DMS53 treated with DMSO at 0.1 percent for 48 hours (cell line): Measurements from ENCODE around the gene RABGAP1L.
"Not testable (repeated sequence)": the region's sequence is repeated elsewhere in the genome, so short reads cannot be mapped to it uniquely, and the experiment has no call there.

Experiments used
- DNase-seq: peaks from one replicate; lab custom pipeline; 2025; ENCODE audit not compliant: unreplicated experiment; lab: John Stamatoyannopoulos, UW

RABGAP1L gene

DNA sequence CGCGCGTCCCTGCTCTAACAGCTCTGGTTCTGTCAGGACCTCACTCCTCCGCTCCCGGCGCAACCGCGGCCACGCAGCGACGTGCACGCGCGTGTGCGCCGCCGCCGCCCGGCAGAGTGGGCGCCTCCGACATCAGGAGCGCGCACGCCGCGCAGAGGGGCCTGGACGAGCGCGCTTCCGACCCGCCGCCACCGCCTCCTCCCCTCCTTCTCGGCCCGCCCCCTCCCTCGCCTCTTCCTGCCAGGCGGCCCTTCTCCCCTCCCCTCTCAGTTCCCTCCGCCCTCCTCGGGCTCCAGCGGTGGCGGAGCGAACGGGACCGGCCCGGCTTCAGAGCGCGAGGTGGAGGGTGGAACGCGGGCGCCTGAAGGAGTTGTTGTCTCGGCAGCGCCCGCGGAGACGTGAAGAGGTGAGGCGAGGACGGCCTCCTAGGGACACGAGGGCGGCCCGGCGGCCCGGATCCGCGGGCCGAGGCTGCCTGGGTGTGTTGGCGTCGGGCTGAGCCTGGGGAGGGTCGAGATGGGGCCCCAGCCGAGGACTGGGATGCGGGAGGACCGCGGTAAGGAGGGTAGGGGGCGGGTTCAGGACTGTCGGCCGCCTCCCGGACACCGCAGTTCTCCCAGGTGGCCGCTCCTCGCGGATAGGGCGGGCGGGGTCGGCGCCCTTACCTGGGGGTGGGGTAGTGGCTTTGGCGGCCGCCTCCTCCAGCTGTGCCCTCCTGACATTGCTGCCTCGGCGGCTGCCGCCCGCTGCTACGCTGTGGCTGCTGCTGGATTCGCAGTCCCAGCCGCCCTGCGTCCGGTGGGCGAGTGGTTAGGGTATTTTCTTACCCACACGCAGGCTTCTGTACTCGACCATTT is at the start of gene RABGAP1L:
RABGAP1L (plus strand) TSS at position 269 of the 857 bp plus-strand sequence.
- DNase-seq: peak; percentile 87

DNA sequence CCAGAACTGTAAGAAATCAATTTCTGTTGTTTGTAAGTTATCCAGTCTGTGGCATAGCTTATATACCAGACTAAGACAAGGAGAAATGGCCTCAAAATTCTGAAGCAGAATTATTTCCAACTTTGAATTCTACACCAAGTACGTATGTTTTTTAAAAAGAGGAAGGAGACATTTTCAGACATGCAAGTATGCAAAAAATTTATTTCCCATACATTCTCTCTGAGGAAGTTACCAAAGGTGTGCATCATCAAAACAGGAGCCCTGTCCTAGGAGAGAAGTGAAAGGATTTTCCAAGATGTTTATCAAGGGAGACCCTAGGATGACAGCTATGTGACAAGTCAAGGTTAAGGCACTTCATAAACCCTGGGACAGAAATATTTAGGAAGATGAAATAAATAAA is 49.3 kb upstream of the RABGAP1L start:
- DNase-seq: no peak

DNA sequence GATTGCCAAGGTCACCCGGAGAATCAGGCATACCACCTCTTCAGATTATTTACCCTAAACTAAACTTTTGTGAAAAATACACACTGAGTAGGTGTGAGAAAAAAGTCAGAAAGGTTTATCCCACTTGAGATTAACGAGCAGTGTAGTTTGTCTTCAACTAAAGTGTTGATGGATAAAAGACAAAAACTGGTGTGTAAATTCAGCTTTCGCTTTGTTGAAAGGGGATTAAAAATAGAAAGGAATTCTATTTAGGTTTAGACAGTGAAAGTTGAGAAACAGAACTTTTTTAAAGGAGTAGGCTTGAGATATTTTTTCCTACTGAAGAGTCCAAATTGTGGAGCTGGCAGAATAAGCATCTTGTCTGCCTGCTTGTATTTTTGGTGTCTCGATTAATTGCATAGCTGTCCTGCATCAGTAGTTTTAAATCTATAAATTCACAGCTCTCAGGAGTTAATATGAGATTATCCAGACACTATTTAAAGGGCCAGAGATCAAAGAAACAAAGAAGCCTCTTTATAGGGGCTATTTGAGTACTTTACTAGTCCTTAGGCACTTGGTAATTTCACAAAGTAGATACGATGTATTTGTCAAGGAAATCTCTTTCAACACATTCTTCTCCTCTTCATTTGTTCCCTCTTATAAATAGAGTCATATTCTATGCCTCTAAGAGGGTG is 46.7 kb upstream of the RABGAP1L start:
- DNase-seq: no peak

DNA sequence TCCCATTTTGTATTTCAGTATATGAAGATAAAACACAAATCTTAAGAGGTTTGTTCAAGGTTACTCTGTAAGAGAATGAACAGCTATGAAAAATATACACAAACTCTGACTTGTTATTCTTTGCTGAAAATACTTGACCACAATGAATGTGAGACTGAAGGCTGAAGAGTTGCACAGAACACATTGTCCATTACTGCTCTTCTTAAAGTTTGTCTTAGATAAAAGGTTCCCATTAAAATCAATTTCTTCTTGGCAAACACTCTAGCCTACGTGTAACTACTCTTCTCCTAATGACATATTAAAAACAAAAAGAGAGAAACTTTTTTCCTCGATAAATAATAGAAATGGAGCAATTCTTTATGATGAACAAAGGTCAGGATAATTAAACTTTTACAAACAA is 45.2 kb upstream of the RABGAP1L start:
- no peak for DNase-seq

DNA sequence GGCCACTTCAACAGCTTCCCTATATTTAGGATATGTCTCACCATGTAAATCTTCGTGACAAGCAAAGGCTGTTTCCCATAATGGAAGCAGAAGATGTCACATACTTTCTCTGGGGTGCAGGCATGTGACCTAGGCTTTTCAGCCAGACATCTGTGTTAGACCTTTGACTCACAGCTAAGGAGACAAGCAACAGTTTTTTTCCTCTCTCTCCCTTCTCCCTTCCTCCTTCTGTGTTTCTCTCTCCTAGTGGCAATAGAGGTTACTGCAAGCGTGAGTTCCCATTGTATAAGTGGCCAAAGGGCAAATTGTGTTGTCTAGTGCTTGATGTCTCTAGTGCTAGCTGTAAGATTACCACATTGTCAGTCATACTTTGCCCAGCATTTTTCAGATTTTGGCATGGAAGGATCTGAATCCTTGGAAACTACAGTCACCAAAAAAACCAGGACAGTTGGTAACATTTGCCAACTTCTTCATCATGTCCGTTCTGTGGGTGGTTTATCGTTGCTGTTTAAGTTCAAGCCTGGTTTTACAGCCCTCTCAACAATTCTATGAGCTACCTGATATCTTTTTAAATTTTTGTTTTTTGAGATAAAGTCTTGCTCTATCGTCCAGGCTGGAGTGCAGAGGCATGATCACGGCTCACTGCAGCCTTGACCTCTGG is 44.4 kb upstream of the RABGAP1L start:
- DNase-seq: peak; percentile 81

DNA sequence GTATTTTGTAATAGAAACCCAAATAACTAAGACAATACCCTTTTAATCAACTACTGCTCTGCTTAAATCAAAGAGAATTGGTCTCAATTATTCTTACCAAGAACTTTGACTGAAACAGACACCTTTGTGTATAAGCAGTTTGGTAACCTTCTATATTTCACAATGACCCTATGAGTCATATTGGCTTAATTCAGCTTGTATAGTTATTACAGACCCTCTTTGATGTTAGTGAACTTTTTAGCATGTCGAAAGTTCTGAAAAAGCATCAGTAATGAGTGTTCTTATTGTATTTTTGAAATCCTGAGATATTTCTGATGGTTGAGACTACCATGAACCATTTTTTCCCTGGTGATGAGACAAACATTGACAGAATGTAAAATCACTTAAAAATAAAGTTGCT is 43.3 kb upstream of the RABGAP1L start:
- no peak for DNase-seq

DNA sequence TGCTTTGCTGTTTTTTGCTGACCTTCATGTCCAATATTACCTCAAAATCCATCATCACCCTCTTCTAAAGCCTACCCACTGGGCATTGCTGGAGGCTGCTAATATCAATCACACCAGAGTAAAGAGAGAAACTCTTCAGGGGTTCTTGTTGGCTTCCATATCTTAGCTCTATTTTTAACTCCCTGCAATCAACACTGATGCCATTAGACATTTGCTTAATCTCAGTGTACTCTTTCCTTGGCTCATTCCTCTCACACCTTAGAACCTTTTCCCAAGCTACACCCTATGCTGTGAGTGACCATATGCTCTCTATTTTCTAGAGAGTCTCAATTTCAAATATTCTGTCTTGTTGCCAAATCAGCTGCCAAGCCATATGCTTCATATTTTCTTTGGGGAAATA is 40.6 kb upstream of the RABGAP1L start:
- no peak for DNase-seq

DNA sequence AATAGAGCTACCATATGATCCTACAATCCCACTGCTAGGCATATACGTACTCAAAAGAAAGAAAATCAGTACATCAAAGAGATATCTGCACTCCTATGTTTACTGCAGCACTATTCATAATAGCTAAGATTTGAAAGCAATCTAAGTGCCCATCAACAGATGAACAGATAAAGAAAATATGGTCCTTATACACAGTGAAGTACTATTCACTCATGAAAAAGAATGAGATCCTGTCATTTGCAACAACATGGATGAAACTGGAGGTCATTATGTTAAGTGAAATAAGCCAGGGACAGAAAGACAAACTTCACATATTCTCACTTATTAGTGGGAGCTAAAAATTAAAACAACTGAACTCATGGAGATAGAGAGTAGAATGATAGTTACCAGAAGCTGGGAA is 37.0 kb upstream of the RABGAP1L start:
- DNase-seq: not testable (repeated sequence)

DNA sequence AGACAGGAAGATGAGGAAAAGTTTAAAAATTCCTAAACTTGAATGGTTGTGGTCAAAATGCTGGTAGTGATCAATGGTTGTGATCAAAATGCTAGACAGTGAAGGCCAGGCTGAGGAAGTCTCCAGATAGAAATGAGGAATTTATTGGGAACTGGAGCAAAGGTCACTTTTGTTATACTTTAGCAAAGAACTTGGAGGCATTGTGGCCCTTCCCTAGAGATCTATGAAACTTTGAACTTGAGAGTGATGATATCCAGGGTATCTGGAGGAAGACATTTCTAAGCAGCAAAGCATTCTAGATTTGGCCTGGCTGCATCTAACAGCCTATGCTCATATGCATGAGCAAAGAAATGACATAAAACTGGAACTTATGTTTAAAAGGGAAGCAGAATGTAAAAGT is 35.5 kb upstream of the RABGAP1L start:
- no peak for DNase-seq

DNA sequence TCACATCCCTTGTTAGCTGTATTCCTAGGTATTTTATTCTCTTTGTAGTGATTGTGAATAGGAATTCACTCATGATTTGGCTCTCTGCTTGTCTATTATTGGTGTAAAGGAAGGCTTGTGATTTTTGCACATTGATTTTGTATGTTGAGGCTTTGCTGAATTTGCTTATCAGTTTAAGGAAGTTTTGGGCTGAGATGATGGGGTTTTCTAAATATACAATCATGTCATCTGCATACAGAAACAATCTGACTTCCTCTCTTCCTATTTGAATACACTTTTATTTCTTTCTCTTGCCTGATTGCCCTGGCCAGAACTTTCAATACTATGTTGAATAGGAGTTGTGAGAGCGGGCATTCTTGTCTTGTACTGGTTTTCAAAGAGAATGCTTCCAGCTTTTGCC is 32.1 kb upstream of the RABGAP1L start:
- not testable (repeated sequence) for DNase-seq

DNA sequence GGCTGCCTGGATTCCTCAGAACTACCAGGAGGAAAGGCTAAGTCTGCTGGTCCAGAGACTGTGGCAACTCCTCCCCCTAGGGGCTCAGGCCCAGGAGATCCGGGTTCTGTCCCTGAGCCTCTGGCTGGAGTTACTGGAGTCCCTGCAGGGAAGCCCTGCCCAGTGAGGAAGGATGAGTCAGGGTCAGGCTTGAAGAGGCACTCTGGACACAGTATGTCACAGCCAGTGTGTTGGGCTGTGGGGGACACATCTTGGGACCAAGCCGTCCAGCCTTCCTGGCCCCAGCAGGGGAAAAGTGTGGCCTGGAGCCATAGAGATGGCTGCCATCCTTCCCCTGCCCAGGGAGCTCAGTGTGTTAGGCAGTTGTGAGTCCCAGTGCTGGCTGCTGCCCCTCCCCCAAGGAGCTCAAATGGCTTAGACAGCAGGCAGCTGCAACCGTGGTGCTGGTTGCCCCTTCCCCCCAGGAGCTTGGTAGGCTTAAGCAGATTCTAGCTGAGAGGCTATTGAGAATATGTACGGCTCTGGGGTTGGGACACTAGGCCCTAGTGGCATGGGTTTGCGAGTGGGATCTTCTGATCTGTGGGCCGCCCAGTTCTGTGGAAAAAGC is 28.2 kb upstream of the RABGAP1L start:
- DNase-seq: no peak

DNA sequence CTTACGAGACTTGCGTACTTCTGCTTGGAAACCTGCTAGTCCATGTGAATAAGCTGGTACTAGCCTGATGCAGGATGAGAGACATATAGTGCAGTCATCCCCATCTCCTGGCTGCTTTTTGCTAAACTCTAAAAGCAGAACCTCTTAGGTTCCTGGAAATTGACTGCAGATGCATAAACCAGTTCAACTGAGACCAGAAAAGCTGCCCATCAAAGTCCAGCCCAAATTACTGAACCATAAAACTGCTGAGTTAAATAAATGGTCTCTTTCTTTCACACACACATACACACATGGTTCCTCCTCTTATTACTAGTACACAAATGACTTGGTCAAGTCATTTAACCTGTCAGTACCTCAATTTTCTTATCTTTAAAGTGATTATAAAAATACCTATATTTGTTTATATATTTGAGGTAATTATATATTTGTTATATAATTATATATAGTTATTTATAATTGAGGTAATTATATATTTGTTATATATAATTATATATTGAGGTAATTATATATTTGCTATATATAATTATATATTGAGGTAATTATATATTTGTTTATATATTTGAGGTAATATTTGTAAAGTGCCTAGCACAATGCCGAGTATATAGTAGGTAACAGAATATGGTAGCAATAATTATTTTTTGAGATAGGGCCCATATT is 25.2 kb upstream of the RABGAP1L start:
- no peak for DNase-seq

DNA sequence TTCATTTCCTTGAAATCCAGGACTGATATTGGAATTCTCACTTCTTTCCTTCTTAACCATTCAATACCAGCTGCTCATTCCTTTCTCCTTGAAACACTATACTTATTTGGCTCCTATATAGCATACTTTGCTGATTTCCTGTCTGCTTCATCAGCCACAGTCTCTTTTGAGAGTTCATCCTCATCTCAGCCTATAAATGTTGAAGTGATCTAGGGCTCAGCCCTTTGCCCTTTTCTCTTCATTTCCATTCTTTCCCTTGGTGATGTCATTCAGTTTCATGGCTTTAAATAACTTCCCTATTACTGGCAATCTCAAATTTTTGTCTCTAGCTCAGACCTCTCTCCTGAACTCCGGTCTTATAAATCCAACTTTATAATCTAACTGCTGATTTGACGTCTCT is 24.1 kb upstream of the RABGAP1L start:
- no peak for DNase-seq

DNA sequence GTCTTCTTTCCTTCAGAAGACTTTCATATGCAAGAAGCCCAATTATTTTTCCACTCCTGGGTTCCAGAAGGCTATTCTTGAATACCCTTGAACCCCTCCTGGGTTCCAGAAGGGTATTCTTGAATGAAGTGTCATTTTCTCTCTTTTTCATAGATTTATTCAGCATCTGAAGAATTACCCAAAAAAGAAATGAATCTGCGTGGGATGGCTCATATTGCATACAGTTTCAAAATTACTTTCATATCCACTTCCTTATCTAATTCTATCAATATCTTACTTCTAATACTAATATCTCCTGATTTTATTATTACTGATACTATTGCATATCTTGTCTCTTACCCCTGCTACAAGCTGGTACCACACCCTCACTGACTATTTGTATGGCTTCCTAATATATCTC is 22.6 kb upstream of the RABGAP1L start:
- DNase-seq: no peak

DNA sequence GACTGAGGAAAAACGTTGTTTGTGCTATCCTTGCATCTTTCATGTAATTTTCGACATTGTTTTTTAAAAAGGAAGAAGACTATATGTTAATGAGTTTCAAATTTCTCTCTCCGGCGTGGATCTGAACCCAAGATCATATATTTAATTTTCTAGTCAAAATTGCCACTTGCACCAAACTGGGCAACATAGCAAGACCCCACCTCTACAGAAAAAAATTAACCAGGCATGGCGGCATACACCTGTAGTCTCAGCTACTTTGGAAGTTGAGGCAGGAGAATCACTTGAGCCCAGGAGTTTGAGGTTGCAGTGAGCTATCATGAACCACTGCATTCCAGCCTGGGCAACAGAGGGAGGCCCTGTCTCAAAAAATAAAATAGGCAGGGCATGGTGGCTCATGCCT is 16.5 kb upstream of the RABGAP1L start:
- DNase-seq: no peak

DNA sequence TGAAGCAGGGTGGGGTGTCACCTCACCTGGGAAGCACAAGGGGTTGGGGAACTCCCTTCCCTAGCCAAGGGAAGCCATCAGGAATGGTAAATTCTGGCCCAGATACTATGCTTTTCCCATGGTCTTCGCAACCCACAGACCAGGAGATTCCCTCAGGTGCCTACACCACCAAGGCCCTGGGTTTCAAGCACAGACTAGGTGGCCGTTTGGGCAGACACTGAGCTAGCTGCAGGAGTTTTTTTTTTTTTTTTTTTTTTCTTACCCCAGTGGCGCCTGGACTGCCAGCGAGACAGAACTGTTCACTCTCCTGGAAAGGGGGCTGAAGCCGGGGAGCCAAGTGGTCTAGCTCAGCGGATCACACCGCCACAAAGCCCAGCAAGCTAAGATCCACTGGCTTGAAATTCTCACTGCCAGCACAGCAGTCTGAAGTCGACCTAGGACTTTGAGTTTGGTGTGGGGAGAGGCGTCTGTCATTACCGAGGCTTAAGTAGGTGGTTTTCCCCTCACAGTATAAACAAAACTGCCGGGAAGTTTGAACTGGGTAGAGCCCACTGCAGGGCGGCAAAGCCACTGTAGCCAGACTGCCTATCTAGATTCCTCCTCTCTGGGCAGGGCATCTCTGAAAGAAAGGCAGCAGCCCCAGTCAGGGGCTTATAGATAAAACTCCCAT is 15.5 kb upstream of the RABGAP1L start:
- DNase-seq: not testable (repeated sequence)

DNA sequence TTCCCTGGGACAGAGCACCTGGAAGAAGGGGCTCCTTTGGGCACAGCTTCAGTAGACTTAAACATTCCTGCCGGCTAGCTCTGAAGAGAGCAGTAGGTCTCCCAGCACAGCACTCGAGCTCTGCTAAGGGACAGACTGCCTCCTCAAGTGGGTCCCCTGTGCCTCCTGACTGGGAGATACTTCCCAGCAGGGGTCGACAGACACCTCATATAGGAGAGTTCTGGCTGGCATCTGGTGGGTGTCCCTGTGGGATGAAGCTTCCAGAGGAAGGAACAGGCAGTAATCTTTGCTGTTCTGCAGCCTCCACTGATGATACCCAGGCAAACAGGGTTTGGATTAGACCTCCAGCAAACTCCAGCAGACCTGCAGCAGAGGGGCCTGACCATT is 14.9 kb upstream of the RABGAP1L start:
- not testable (repeated sequence) for DNase-seq

DNA sequence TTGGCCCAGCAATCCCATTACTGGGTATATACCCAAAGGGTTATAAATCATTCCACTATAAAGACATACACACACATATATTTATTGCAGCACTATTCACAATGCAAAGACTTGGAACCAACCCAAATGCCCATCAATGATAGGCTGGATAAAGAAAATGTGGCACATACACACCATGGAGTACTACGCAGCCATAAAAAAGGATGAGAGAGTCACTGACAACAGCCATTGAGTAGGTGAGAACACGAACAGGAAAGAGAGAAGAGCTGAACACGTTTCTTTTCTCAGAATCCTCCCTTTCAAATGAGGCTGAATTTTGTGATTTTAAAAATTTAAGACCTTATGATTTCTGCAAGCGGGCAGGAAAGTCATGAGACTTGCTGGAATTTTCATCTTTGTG is 10.1 kb upstream of the RABGAP1L start:
- DNase-seq: no peak

DNA sequence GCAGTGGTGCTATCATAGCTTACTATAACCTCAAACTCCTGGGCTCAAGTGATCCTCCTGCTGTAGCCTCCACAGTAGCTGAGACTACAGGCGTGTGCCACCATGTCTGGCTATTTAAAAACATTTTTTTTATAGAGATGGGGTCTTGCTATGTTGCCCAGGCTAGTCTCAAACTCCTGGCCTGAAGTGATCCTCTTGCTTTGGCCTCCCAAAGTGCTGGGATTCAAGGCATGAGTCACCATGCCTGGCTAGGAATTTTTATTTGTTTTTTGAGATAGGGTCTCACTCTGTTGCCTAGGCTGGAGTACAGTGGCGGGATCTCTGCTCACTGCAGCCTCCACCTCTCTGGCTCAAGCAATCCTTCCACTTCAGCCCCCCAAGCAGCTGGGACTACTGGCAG is 8.8 kb upstream of the RABGAP1L start:
- no peak for DNase-seq

DNA sequence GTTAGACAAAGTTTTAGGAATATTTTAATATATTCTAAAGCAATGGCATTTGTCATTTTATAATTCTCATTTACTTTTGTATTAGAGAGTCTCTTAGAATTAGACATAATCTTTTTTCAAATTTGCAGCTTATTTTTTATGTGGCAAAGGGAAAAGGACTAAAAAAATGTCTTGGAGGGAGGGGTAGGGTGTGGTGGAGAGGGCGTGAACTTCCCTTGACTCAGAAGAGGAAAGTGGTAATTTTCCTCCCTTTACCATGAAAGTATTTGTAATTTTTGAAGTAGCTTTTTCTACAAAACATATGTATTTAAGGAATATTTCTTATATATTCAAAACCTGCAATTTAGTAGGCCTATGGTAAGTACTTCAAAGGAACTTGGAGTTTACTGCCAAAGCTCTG is 6.9 kb upstream of the RABGAP1L start:
- no peak for DNase-seq
